Activated T-cell treated with anti-CD3 and anti-CD28 coated beads for 48 hours (primary cell): ENCODE measurements around the gene STK39.

ENCODE experiments used
- DNase-seq: peaks from one replicate; pipeline ENCODE4 v3.0.0-alpha.2; 2020; ENCODE audit warnings: low read depth

STK39 gene

GRCh38 chr2:167987558-167987957, 259.8 kb downstream of the STK39 start:
- DNase-seq: no peak

- DNase-seq: no peak
Observed at GRCh38 chr2:167987026-167987425, 260.4 kb downstream of the STK39 start.

DNA sequence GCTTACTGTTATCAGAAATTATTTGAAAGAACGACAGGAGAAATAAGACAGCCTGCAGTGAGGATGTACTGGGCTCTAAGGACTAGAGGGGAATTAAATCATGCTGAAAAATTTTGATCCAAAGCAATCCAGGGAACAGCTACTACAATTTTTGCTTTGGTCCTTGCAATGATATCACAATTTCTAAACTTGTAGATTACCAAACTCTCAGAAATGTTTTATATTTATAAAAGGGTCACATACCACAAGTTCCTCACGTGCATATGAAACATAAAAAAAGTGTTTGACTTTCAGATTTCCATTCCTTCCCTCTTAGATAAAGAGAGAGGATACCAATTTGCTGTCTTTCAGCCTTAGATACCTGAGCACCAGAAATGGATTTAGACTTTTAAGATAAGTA, 261.2 kb downstream of the STK39 start:
- no peak for DNase-seq

- no peak for DNase-seq
Observed at GRCh38 chr2:167981945-167982344, 265.4 kb downstream of the STK39 start.

GRCh38 chr2:167980439-167980838, 267.0 kb downstream of the STK39 start:
- no peak for DNase-seq

DNA sequence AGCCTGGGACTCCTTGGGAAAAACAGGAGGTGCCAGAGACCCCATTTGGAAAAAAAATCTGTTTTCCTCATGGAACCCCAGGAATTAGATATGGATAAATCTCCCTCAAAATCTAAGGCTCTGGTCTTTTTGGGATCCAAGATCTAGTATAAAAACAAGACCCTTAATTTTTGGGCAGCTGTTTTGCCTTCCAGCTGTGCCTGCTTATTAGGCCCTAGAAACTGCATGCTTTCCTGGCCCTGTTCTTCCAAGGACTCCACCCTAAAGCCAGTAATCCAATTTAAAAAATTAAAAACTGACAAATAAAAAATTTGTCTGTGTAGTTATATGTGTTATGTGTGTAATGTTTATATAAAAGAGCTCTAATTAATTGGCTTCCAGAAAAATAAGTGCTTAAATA, 274.6 kb downstream of the STK39 start:
- DNase-seq: no peak

DNA sequence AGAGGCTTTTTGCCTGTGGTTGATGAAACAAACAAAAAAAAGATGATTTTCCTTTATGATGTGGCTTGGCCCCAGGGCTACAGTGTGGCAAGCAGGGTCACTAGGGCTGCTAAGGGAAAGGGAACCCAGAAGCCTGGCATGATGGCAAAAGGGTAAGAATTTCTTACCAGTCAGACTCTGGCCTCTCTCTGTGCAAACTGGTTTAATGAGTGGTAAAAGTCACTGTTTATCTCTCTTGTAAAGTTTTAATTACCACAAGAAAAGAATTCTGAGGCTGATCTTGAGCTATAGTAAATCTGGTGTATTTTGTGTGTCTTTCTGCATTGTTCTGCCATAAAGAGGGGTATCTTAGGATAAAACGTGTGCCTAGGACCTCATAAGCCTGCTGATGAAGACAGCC, 275.4 kb downstream of the STK39 start:
- no peak for DNase-seq

- no peak for DNase-seq
Observed at GRCh38 chr2:167966937-167967913, 280.2 kb downstream of the STK39 start.

DNA sequence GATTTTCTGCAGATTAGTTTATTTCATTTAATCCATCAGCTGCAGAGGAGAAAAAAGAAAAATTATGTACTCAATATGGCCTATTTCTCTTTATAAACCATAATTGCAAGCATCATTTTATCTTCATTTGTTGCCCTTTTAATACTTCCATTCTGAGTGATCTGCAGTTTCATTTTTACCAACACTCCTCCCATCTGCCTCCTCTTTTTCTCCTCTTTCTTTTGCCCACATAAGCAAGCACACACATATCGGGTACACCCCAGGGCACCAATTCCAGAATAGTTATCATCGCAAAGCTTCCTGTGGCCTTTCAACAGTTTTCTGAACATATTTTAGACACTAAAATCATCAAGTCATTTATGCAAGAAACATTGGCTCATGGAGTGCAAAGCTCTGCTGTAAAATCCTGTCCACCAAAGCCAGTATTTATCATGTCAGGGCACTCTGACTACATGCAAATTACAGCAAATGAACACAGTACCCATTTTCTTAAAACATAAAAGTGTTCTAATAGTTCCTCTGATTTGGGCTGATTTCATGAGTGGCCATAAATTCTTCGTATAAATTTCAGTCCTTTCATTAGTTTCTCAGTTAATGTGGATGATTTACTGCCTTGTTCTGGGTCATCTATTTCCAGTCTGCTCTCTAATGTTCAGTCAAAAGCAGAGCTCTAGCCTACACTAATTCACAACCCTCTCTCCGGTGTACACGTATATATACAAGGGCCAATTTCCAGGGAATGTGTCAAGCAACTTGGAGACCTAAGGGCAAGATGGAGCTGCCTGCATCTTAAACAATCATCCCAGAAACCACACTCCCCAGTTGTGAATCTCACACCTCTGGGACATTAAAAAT, 281.3 kb downstream of the STK39 start:
- no peak for DNase-seq

DNA sequence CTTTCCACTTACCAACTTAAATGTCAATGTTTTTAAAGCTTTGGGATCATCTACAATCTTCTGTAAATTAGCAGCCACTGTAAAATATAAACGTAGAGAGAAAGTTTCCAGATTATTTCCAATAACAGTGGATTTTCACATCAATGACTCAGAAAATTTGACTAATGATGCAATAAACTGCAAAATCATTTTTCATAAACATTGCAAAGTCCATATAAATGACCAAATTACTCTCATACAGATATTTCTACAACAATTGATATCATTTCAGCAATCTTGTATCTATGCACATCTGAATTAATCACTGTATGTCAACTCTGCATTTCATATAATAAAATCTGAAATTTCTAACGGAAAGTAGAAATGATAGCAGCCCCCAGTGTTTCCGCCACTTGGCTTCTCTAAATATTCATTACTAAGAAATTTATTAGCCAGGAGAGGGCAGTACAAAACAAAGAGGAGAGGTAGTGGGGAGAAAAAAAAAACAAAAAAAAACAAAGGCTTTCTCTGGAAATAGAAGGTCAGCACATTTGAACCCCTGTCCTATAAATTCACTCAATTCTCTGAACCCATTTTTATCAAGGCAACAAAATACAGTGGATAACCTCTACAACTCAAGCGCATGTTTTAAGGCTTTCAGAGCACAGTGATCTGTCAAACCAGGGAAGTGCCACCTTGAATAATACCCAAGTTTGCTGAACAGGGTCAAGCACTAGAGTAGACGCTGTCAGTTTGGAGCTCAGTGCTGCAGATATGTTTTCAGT, 282.6 kb downstream of the STK39 start:
- DNase-seq: no peak

DNA sequence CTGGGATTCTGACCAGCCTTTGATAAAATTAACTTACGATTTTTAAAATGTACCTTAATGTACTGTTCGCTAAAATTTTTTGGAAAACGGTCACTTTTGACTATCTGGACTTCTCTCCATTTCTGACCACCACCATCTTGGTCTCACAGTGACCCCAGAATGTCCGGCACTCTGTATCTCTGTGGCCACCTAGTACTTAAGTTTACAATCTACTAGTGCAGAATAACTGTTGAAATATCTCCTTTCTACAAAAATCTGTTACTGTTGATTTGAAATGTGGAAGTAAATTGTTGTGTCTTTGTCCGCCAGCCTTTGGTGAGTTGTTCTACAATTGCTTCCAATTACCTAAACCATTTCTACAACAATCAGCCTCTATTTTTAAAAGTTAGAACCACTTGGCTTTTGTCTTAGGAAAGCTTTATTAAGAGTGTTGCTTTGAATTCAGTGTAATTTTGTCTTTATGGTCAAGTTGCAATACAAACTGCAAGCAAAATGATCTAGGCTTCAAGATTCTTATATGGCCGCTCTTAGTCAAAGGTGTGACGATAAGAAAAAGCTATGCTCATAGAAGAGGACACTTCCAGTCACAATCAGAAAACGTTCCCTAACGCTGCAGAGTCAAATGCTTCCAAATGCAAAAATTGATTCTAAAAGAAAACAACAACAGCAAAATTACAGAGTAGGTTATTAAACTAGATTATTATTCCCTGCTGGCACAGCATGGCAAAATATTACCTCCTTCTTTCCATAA, 283.3 kb downstream of the STK39 start:
- no peak for DNase-seq

- no peak for DNase-seq
Observed at GRCh38 chr2:167962436-167963226, 284.8 kb downstream of the STK39 start.

DNA sequence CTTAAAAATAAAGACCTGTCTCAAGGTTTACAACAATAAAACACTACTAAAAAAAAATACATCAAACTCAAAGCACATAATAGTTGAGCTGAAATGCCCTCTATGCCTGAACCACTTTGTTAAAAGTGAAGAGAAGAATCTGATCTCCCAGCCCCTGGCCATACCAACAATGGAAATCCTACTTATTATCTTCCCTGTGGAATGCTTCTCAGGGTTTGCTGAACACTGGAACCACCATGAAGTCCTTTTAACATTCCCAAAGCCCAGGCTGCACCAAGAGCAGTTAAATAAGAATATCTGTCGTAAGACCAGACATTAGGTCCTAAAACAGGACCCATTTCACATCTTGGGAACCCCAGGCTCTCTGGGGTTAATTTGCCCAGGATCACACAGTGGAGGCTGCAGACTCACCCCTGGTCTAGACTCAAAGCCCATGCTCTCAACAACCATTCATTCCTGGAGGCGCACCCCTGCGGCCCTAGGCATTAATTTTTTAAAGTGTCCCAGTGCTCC, 285.8 kb downstream of the STK39 start:
- DNase-seq: no peak

GRCh38 chr2:167960089-167960747, 287.2 kb downstream of the STK39 start:
- no peak for DNase-seq

- no peak for DNase-seq
Observed at GRCh38 chr2:167957662-167958061, 289.7 kb downstream of the STK39 start.

GRCh38 chr2:167955264-167955906, 292.0 kb downstream of the STK39 start:
- no peak for DNase-seq

GRCh38 chr2:167954495-167954894, 292.9 kb downstream of the STK39 start:
- no peak for DNase-seq

- DNase-seq: no peak
Observed at GRCh38 chr2:167953776-167954175, 293.6 kb downstream of the STK39 start.

DNA sequence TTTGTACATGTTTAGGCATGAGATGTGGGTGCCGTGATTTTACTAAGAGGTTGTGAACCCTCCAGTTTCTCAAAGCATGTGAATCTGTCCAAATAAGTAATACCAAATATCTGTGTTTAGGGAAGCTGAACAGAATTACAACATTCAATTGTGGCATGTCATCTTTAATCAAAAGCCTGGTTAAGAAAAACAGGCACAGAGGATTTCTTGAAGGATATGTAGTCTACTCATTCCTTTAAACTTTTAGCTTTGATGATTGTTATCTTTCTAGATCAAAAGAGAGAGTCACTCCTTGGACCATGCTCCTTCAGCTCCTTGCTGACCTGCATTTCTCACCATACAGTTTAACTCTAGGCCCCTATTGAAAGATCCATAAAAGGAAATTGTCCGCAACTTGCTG, 296.8 kb downstream of the STK39 start:
- no peak for DNase-seq
